CD14-positive monocyte (primary cell): ENCODE results near the gene TRIM44. TPM values are rescaled to one million over a fixed set of nuclear protein-coding genes. Genes with fewer than 3 reads are reported as not detected.

Experiments
- DNase-seq, 3 donors: peaks; one replicate each; pipeline ENCODE4 v3.0.0-alpha.2; 2011 to 2022
- H2AFZ ChIP-seq: 2 replicates; pipeline ENCODE4 v1.6.0; 2012; ENCODE audit warnings: mild to moderate bottlenecking, low read depth, low read length, inconsistent platforms; ENCODE audit not compliant: insufficient read depth, poor library complexity, severe bottlenecking
- H3K27ac ChIP-seq, 2 donors: 1 replicate in 1 of 2; 2 replicates in 1 of 2; pipeline ENCODE4 v1.5.1; 2012 to 2013; ENCODE audit warnings: low read length in 2 of 2, control low read depth in 1 of 2, inconsistent platforms in 1 of 2, low read depth in 1 of 2, mild to moderate bottlenecking in 1 of 2
- H3K27me3 ChIP-seq, 2 donors: one replicate each; pipeline versions ENCODE4 v1.6.0 to v1.6.1; 2011 to 2013; ENCODE audit warnings: low read length in 2 of 2; ENCODE audit not compliant: control insufficient read depth in 2 of 2, insufficient read depth in 2 of 2
- H3K36me3 ChIP-seq, 2 donors: replicated peaks in 1 of 2; 1 replicate in 1 of 2; 2 replicates in 1 of 2; pipeline versions ENCODE4 v1.5.1 to v1.6.1; 2012 to 2013; ENCODE audit warnings: low read length in 2 of 2, control low read depth in 1 of 2, inconsistent platforms in 1 of 2, mild to moderate bottlenecking in 1 of 2; ENCODE audit not compliant: insufficient read depth in 2 of 2, control insufficient read depth in 1 of 2
- H3K4me1 ChIP-seq, 2 donors: 1 replicate in 1 of 2; 2 replicates in 1 of 2; pipeline versions ENCODE4 v1.5.1 to v1.6.1; 2012 to 2013; ENCODE audit warnings: low read length in 2 of 2, control low read depth in 1 of 2, inconsistent platforms in 1 of 2, mild to moderate bottlenecking in 1 of 2, moderate library complexity in 1 of 2; ENCODE audit not compliant: insufficient read depth in 2 of 2, control insufficient read depth in 1 of 2
- H3K4me2 ChIP-seq: replicated peaks from 2 replicates; pipeline ENCODE3; 2012; ENCODE audit warnings: low read length, moderate library complexity, mild to moderate bottlenecking; ENCODE audit not compliant: poor library complexity, severe bottlenecking; ENCODE audit errors: extremely low read depth
- H3K4me3 ChIP-seq, 3 experiments: fragments of 200-600 bp in 1 of 3; sonication (generic) in 1 of 3; replicated peaks in 1 of 3; 1 replicate in 2 of 3; 2 replicates in 1 of 3; pipeline ENCODE4 v1.5.1; 2011 to 2013; ENCODE audit warnings: low read length in 3 of 3, mild to moderate bottlenecking in 3 of 3, control low read depth in 2 of 3, low read depth in 2 of 3, inconsistent platforms in 1 of 3, moderate library complexity in 1 of 3
- H3K79me2 ChIP-seq: 2 replicates; pipeline ENCODE4 v1.6.0; 2012; ENCODE audit warnings: mild to moderate bottlenecking, control low read depth, inconsistent platforms, low read length, moderate library complexity; ENCODE audit not compliant: insufficient read depth
- H3K9ac ChIP-seq: 2 replicates; pipeline ENCODE4 v1.6.0; 2017; ENCODE audit warnings: low read length, mild to moderate bottlenecking; ENCODE audit not compliant: insufficient read depth, poor library complexity, severe bottlenecking
- H3K9me3 ChIP-seq, 2 donors: replicated peaks in 1 of 2; 1 replicate in 1 of 2; 2 replicates in 1 of 2; pipeline versions ENCODE4 v1.5.1 to v1.6.1; 2012 to 2013; ENCODE audit warnings: low read length in 2 of 2, control low read depth in 1 of 2; ENCODE audit not compliant: control insufficient read depth in 1 of 2, insufficient read depth in 1 of 2
- H4K20me1 ChIP-seq: 2 replicates; pipeline ENCODE4 v1.6.0; 2012; ENCODE audit warnings: mild to moderate bottlenecking, low read length, control low read depth, moderate library complexity; ENCODE audit not compliant: insufficient read depth
- H3K27ac Mint-ChIP-seq, 7 donors: one replicate each; pipeline ENCODE4 v1.8.0; 2020; ENCODE audit warnings: mild to moderate bottlenecking in 7 of 7, mixed read lengths in 7 of 7, moderate library complexity in 6 of 7, inconsistent platforms in 2 of 7
- H3K27me3 Mint-ChIP-seq, 3 donors: one replicate each; pipeline ENCODE4 v1.8.0; 2021 to 2022; ENCODE audit warnings: low read depth in 3 of 3, mild to moderate bottlenecking in 3 of 3, mixed read lengths in 3 of 3, moderate library complexity in 3 of 3, inconsistent platforms in 1 of 3
- H3K36me3 Mint-ChIP-seq, 2 donors: one replicate each; pipeline ENCODE4 v1.8.0; 2020; ENCODE audit warnings: mixed read lengths in 2 of 2, inconsistent platforms in 1 of 2, mild to moderate bottlenecking in 1 of 2
- H3K4me1 Mint-ChIP-seq: one replicate; pipeline ENCODE4 v1.8.0; 2020; ENCODE audit warnings: mild to moderate bottlenecking, mixed read lengths
- H3K4me3 Mint-ChIP-seq, 2 donors: one replicate each; pipeline ENCODE4 v1.8.0; 2020; ENCODE audit warnings: mild to moderate bottlenecking in 2 of 2, mixed read lengths in 2 of 2, moderate library complexity in 1 of 2
- H3K9me3 Mint-ChIP-seq, 7 donors: one replicate each; pipeline ENCODE4 v1.8.0; 2020 to 2022; ENCODE audit warnings: mixed read lengths in 7 of 7, mild to moderate bottlenecking in 6 of 7, moderate library complexity in 6 of 7, inconsistent platforms in 2 of 7
- CTCF ChIP-seq: fragments of 200-600 bp; IDR thresholded peaks from one replicate; pipeline ENCODE4 v1.8.0; 2022; ENCODE audit warnings: antibody characterized with exemption, mild to moderate bottlenecking
- WGBS: methylation state at CpG from one replicate; pipeline ENCODE4 v1.1.5; 2013; ENCODE audit warnings: missing lambda C conversion rate; ENCODE audit not compliant: insufficient coverage; 5-methylcytosine and 5-hydroxymethylcytosine counted together
- intact Hi-C, 2 donors: fragments of 100-400 bp; cut with micrococcal nuclease; formaldehyde crosslinking; loops; one replicate each; pipeline versions ENCODE4 v1.15.0 to v1.15.1; 2023
- polyA plus RNA-seq, 3 donors: library from polyadenylated mRNA; depleted of rRNA in 1 of 3; unstranded in 2 of 3; stranded (reverse) in 1 of 3; fragments of 300-500 nt in 2 of 3; fragments of >200 nt in 1 of 3; fragmentation: Illumina TruSeq in 2 of 3; gene quantifications; 1 replicate in 2 of 3; 2 replicates in 1 of 3; pipeline ENCODE4 v1.2.3, GENCODE V29; 2012 to 2021

TRIM44 gene
- polyA plus RNA-seq, 3 donors, result 25.3 to 47.1 (median 45.9) TPM

- Histone ChIP-seq H4K20me1 (no peaks in the 10 kb centered on the region), H3K4me3 (no peak overlapping the region), H3K4me2 (no peak overlapping the region), H3K27me3 (peaks cover 19 to 35% of the 10 kb centered on the region in 2 donors), H3K9me3 (no peaks in the 10 kb centered on the region), H2AFZ (no peak overlapping the region), H3K79me2 (no peaks in the 10 kb centered on the region), H3K36me3 (no peaks in the 10 kb centered on the region), H3K4me1 (no peaks in the 10 kb centered on the region), H3K9ac (no peak overlapping the region), H3K27ac (no peak overlapping the region)
- DNase-seq, result no peak
- no peak for TF ChIP-seq CTCF
- intact Hi-C loops, result no loop called here
- Mint-ChIP-seq H3K27me3 (peaks cover 23 to 32% (median 23%) of the 10 kb centered on the region in 3 donors), H3K27ac (no peak overlapping the region), H3K4me1 (no peaks in the 10 kb centered on the region), H3K9me3 (peaks cover 0 to 2% (median 0%) of the 10 kb centered on the region in 7 donors), H3K4me3 (no peak overlapping the region), H3K36me3 (no peaks in the 10 kb centered on the region)
- no CpG with 5 or more reads among the region's 6 CpGs for WGBS
These were observed 32.7 kb upstream of the TRIM44 start for GRCh38 chr11:35629914-35630313.

GRCh38 chr11:35631891-35632290, 30.7 kb upstream of the TRIM44 start:
- WGBS, result no CpG with 5 or more reads among the region's 3 CpGs
- H3K4me3 ChIP-seq, result no peak overlapping the region
- H2AFZ ChIP-seq, result no peak overlapping the region

More at GRCh38 chr11:35631891-35632290, 30.7 kb upstream of the TRIM44 start:
- H3K36me3 Mint-ChIP-seq, result no peaks in the 10 kb centered on the region
- no peaks in the 10 kb centered on the region for H4K20me1 ChIP-seq
- H3K36me3 ChIP-seq, result no peaks in the 10 kb centered on the region
- no peak overlapping the region for H3K27ac ChIP-seq
- intact Hi-C loops, result no loop called here
- H3K9me3 Mint-ChIP-seq, result peaks cover 0 to 2% (median 0%) of the 10 kb centered on the region in 7 donors
- no peak overlapping the region for H3K4me2 ChIP-seq
- H3K4me3 Mint-ChIP-seq, result no peak overlapping the region
- no peaks in the 10 kb centered on the region for H3K9me3 ChIP-seq
- H3K27me3 Mint-ChIP-seq, result peaks cover 15 to 21% (median 16%) of the 10 kb centered on the region in 3 donors
- H3K27me3 ChIP-seq, result peaks cover 13 to 22% of the 10 kb centered on the region in 2 donors
- no peak overlapping the region for H3K27ac Mint-ChIP-seq
- H3K79me2 ChIP-seq, result no peaks in the 10 kb centered on the region
- DNase-seq, result no peak
- no peaks in the 10 kb centered on the region for H3K4me1 Mint-ChIP-seq
- H3K9ac ChIP-seq, result no peak overlapping the region
- TF ChIP-seq CTCF, result no peak
- H3K4me1 ChIP-seq, result no peaks in the 10 kb centered on the region
